ENCODE results near the gene CES4A.
A peak's percentile ranks its signal among the peaks of the same experiment; 100 is the strongest.

CES4A gene

GRCh38 chr16:67015313-67015731 lies 26.9 kb downstream of the CES4A start:
- H3K4me3 ChIP-seq (replicated peaks in 1 of 2; ENCODE audit: low read depth in 2 of 2, low read length in 2 of 2) = no peak overlapping the region
- no peak for TF ChIP-seq CTCF (IDR thresholded peaks at IDR 0.05; ENCODE audit: low read depth, low read length)
- no peak for DNase-seq (ENCODE audit: low read depth in 2 of 2)

- H3K4me3 ChIP-seq (replicated peaks in 1 of 2; ENCODE audit: low read depth in 2 of 2, low read length in 2 of 2) = no peak overlapping the region
- DNase-seq (ENCODE audit: low read depth in 2 of 2) = no peak
- TF ChIP-seq CTCF (IDR thresholded peaks at IDR 0.05; ENCODE audit: low read depth, low read length) = no peak
These were observed 27.8 kb downstream of the CES4A start for GRCh38 chr16:67016143-67016542.

- TF ChIP-seq CTCF (IDR thresholded peaks at IDR 0.05; ENCODE audit: low read depth, low read length) = no peak
These were observed 28.5 kb downstream of the CES4A start for GRCh38 chr16:67016681-67017420.

GRCh38 chr16:67017421-67017750 lies 29.0 kb downstream of the CES4A start:
- no peak overlapping the region for H3K4me3 ChIP-seq (replicated peaks in 1 of 2; ENCODE audit: low read depth in 2 of 2, low read length in 2 of 2)
- no peak for DNase-seq (ENCODE audit: low read depth in 2 of 2)
- TF ChIP-seq CTCF (IDR thresholded peaks at IDR 0.05; ENCODE audit: low read depth, low read length) = no peak

More at GRCh38 chr16:67016681-67017420, 28.5 kb downstream of the CES4A start:
- DNase-seq (ENCODE audit: low read depth in 2 of 2) = no peak
- H3K4me3 ChIP-seq (replicated peaks in 1 of 2; ENCODE audit: low read depth in 2 of 2, low read length in 2 of 2) = no peak overlapping the region

- H3K4me3 ChIP-seq (replicated peaks in 1 of 2; ENCODE audit: low read depth in 2 of 2, low read length in 2 of 2) = no peak overlapping the region
- DNase-seq (ENCODE audit: low read depth in 2 of 2) = peak; percentile 89 to 95
- peak; percentile 80 for TF ChIP-seq CTCF (IDR thresholded peaks at IDR 0.05; ENCODE audit: low read depth, low read length)
These were observed 29.6 kb downstream of the CES4A start for GRCh38 chr16:67017810-67018488.

- TF ChIP-seq CTCF (IDR thresholded peaks at IDR 0.05; ENCODE audit: low read depth, low read length) = no peak
- H3K4me3 ChIP-seq (replicated peaks in 1 of 2; ENCODE audit: low read depth in 2 of 2, low read length in 2 of 2) = no peak overlapping the region
- no peak for DNase-seq (ENCODE audit: low read depth in 2 of 2)
These were observed 30.8 kb downstream of the CES4A start for GRCh38 chr16:67019171-67019570.
